ENCODE data around the gene LRRC59. TPM values are rescaled to one million over a fixed set of nuclear protein-coding genes. Genes with fewer than 3 reads are reported as not detected.
"Not testable (repeated sequence)": the region's sequence is repeated elsewhere in the genome, so short reads cannot be mapped to it uniquely, and the experiment has no call there.

Gene LRRC59
- total RNA-seq, 2 donors from 2014 or later, result 37.1 to 101 TPM

DNA sequence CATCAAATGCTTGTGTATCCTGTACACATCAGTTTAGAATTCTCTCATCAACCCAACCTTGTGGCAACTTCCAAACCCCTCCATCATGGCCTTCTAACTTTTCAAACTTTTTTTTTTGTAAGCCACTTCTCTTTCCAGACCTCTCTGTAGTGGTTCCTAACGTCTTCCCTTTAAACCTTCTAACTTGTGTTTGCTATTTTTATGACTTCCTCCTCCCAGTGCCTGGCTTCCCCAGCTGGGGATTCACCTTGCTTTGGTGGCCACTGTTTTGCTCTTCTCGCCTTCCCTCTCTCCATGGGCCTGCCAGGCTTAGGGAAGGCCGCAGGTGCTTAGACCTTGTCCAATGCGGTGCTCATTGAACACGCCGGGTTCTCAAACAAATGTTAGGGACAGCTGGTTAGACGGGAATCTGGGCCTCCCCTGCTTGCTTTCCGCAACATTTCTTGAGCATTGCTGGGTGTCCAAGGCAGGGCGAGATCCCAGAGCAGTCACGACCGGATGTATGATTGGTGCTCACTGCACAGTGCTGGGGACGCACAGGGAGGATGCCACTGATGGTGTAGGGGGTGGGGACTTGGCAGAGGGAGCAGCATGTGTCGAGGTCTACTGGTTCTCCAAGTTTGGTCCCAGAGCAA, 52.5 kb downstream of the LRRC59 start:
- Mint-ChIP-seq H3K27me3 (no peaks in the 10 kb centered on the region), H3K4me3 (peak overlapping the region; percentile 87), H3K9me3 (no peaks in the 10 kb centered on the region), H3K4me1 (peaks cover 18% of the 10 kb centered on the region), H3K36me3 (ENCODE audit: low read depth) (peaks cover 16% of the 10 kb centered on the region), H3K27ac (peak overlapping the region; percentile 93)
- ATAC-seq (replicated peaks), result no peak

DNA sequence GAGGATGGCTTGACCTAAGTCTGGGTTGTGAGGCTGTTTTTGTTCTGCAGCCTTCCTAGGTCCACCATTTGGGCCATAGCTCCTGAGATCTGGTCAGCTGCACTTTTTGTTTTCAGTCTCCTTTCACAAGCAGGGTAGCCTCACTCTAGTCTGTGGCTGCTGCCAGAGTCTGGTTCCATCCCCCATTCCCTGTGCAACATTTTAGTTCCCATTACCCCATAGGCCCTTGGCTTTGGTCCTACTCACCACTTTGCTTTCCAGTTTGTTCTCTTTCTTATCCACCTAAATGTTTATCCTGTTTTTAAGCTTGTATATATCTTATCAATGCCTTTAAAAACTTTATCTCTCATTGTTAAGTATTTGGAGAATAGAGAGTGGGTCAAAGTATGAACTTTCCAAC, 57.9 kb downstream of the LRRC59 start:
- H3K27me3 Mint-ChIP-seq, result no peaks in the 10 kb centered on the region
- ATAC-seq (replicated peaks), result no peak

GRCh38 chr17:50338645-50339044, 58.7 kb downstream of the LRRC59 start:
- no peak overlapping the region for H3K4me3 Mint-ChIP-seq
- no peak for ATAC-seq (replicated peaks)
- H3K27ac Mint-ChIP-seq, result no peak overlapping the region
- peaks cover 10% of the 10 kb centered on the region for H3K9me3 Mint-ChIP-seq
- H3K27me3 Mint-ChIP-seq, result no peaks in the 10 kb centered on the region
- H3K36me3 Mint-ChIP-seq (ENCODE audit: low read depth), result no peaks in the 10 kb centered on the region
- no peaks in the 10 kb centered on the region for H3K4me1 Mint-ChIP-seq

More for the DNA sequence above, 57.9 kb downstream of the LRRC59 start:
- Mint-ChIP-seq H3K27ac (no peak overlapping the region), H3K4me1 (no peaks in the 10 kb centered on the region), H3K9me3 (peaks cover 10% of the 10 kb centered on the region), H3K4me3 (no peak overlapping the region), H3K36me3 (ENCODE audit: low read depth) (no peaks in the 10 kb centered on the region)

DNA sequence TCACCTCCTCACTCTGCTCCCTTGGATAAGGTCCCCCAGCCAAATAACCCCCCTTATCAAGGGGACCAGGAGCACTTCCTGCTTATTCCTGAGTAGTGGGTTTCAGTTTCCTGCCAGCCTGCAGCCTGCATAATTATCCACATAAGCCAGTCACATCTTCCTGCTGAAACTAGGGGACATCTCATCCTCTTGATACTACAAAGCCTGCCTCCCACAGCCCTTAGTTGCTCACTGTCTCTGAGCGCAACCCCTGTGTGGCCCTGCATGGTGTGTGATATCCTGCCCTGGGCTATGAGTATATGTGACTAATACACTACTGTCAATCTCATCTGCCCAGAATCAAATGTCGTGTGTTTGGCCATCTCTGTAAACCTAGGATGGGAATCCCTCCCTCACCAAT, 59.4 kb downstream of the LRRC59 start:
- Mint-ChIP-seq H3K4me3 (no peak overlapping the region), H3K27ac (no peak overlapping the region), H3K9me3 (peaks cover 10% of the 10 kb centered on the region), H3K27me3 (no peaks in the 10 kb centered on the region), H3K36me3 (ENCODE audit: low read depth) (no peaks in the 10 kb centered on the region), H3K4me1 (no peaks in the 10 kb centered on the region)
- peak; percentile 98 for ATAC-seq (replicated peaks)

DNA sequence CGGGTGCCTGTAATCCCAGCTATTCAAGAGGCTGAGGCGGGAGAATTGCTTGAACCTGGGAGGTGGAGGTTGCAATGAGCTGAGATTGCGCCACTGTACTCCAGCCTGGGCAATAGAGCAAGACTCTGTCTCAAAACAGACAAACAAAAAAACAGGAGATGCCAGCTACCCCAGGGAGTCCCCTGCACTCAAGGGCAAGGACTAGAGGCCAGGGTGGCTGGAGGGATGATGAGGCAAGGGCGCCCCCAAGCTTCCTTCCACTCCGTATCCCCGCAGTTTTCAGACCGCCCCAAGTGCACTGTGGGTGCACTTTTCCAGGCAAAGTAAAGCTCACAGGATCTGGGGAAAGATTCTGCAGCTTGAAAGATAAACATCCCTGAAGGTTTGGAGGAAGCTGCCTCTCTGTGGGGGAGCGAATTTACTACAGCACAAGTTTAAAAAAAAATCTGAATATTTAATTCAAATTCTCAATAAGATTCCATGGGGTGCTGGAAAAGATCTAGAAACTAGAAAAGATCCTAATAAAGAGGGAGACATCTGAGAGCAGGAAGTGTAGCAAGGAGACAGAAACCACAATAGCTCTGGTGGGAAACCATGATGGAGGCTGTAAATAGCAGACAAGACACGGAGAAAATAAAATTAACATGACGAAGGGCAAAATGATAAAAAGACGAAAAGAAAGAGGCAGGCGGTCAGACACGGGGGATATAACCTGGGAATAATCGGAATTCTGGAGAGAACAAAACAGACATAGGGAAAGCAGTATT, 63.8 kb downstream of the LRRC59 start:
- not testable (repeated sequence) for ATAC-seq (replicated peaks); H3K4me1 Mint-ChIP-seq; H3K9me3 Mint-ChIP-seq; H3K36me3 Mint-ChIP-seq (ENCODE audit: low read depth); H3K27me3 Mint-ChIP-seq
- peak overlapping the region; percentile 33 for H3K27ac Mint-ChIP-seq
- H3K4me3 Mint-ChIP-seq, result peak overlapping the region; percentile 39

- no peaks in the 10 kb centered on the region for H3K9me3 Mint-ChIP-seq
- H3K36me3 Mint-ChIP-seq (ENCODE audit: low read depth), result no peaks in the 10 kb centered on the region
- peaks cover 6% of the 10 kb centered on the region for H3K4me1 Mint-ChIP-seq
- ATAC-seq (replicated peaks), result no peak
- H3K27ac Mint-ChIP-seq, result peak overlapping the region; percentile 33
- H3K27me3 Mint-ChIP-seq, result peaks cover 9% of the 10 kb centered on the region
- peak overlapping the region; percentile 23 for H3K4me3 Mint-ChIP-seq
Measured at GRCh38 chr17:50332196-50332595, 65.1 kb downstream of the LRRC59 start.

Other genes with a start within 250 kb of the LRRC59 start
- gene PPP1R9B, start 246.8 kb downstream of the LRRC59 start, total RNA-seq, result 10 to 100 TPM; 73.6 to 89.2 TPM
- gene SGCA, start 231.5 kb downstream of the LRRC59 start, total RNA-seq, result not detected
- gene COL1A1, start 195.9 kb downstream of the LRRC59 start, total RNA-seq, result 1 to 10 TPM in 1 of 2 donors, under 1 TPM in 1; 0.37 to 1.9 TPM
- under 1 TPM in 1 of 2 donors, not detected in 1; 0.16 TPM for gene TMEM92, start 123.1 kb downstream of the LRRC59 start, total RNA-seq
- gene XYLT2, start 51.4 kb downstream of the LRRC59 start, total RNA-seq, result 10 to 100 TPM; 38.5 to 95.1 TPM
- gene MRPL27, start 24.3 kb downstream of the LRRC59 start, total RNA-seq, result 100 to 1,000 TPM in 1 of 2 donors, 10 to 100 TPM in 1; 63.3 to 109 TPM
- gene EME1, start 24.3 kb downstream of the LRRC59 start, total RNA-seq, result 10 to 100 TPM; 20.8 to 48.7 TPM
- 10 to 100 TPM; 12.4 to 13.6 TPM for gene ACSF2, start 28.7 kb upstream of the LRRC59 start, total RNA-seq
- not detected for gene CHAD, start 71.4 kb upstream of the LRRC59 start, total RNA-seq
- gene RSAD1, start 81.3 kb upstream of the LRRC59 start, total RNA-seq, result 10 to 100 TPM; 21.3 to 29.5 TPM
- gene MYCBPAP, start 110.9 kb upstream of the LRRC59 start, total RNA-seq, result 1 to 10 TPM; 2.1 to 3.2 TPM
- gene EPN3, start 135.2 kb upstream of the LRRC59 start, total RNA-seq, result not detected
- 10 to 100 TPM in 1 of 2 donors, 1 to 10 TPM in 1; 9.1 to 12.7 TPM for gene SPATA20, start 149.7 kb upstream of the LRRC59 start, total RNA-seq
- gene CACNA1G, start 163.2 kb upstream of the LRRC59 start, total RNA-seq, result under 1 TPM in 1 of 2 donors, not detected in 1; 0.11 TPM
- gene ABCC3, start 237.4 kb upstream of the LRRC59 start, total RNA-seq, result under 1 TPM in 1 of 2 donors, not detected in 1; 0.40 TPM

Data from activated T-helper 17 cell treated with anti-CD3 and anti-CD28 coated beads, Interleukin-2, amount 50 U/mL, for 72 hours (primary cell).